Smooth muscle cell (in vitro differentiated cells): Measurements from ENCODE around the gene RALGPS1. TPM values are rescaled to one million over a fixed set of nuclear protein-coding genes. Genes with fewer than 3 reads are reported as not detected.

ENCODE experiments used
- DNase-seq: peaks from one replicate; lab custom pipeline; 2025; ENCODE audit not compliant: unreplicated experiment; lab: John Stamatoyannopoulos, UW
- H2AFZ ChIP-seq: fragments of 200-600 bp; sonication (generic); 2 replicates; pipeline ENCODE4 v1.6.0; 2016; ENCODE audit warnings: antibody characterized with exemption, low read depth, mild to moderate bottlenecking
- H3F3A ChIP-seq: fragments of 200-600 bp; sonication (generic); 2 replicates; pipeline ENCODE4 v1.6.0; 2017; ENCODE audit warnings: antibody characterized with exemption, low read depth
- H3K27ac ChIP-seq: fragments of 200-600 bp; sonication (generic); 2 replicates; pipeline ENCODE4 v1.5.1; 2016; ENCODE audit warnings: low read depth, mild to moderate bottlenecking
- H3K27me3 ChIP-seq: fragments of 200-600 bp; sonication (generic); 2 replicates; pipeline ENCODE4 v1.6.1; 2016; ENCODE audit warnings: low read depth, mild to moderate bottlenecking
- H3K36me3 ChIP-seq: fragments of 200-600 bp; sonication (generic); 2 replicates; pipeline ENCODE4 v1.5.1; 2016; ENCODE audit warnings: low read depth
- H3K4me1 ChIP-seq: fragments of 200-600 bp; sonication (generic); 2 replicates; pipeline ENCODE4 v1.5.1; 2016; ENCODE audit warnings: low read depth
- H3K4me2 ChIP-seq: fragments of 200-600 bp; sonication (generic); 2 replicates; pipeline ENCODE4 v1.6.0; 2016; ENCODE audit warnings: mild to moderate bottlenecking
- H3K4me3 ChIP-seq: fragments of 200-600 bp; sonication (generic); 2 replicates; pipeline ENCODE4 v1.5.1; 2016; ENCODE audit warnings: mild to moderate bottlenecking
- H3K79me2 ChIP-seq: fragments of 200-600 bp; sonication (generic); 2 replicates; pipeline ENCODE4 v1.6.0; 2016; ENCODE audit warnings: low read depth, mild to moderate bottlenecking
- H3K9ac ChIP-seq: fragments of 200-600 bp; sonication (generic); 2 replicates; pipeline ENCODE4 v1.6.0; 2016; ENCODE audit warnings: low read depth
- H3K9me3 ChIP-seq: fragments of 200-600 bp; sonication (generic); replicated peaks from 2 replicates; pipeline ENCODE4 v1.5.1; 2016; ENCODE audit warnings: low read depth
- H4K20me1 ChIP-seq: fragments of 200-600 bp; sonication (generic); 2 replicates; pipeline ENCODE4 v1.6.0; 2016; ENCODE audit warnings: low read depth
- CTCF ChIP-seq: fragments of 200-600 bp; sonication (generic); IDR thresholded peaks from 2 replicates; pipeline ENCODE4 v1.5.1; 2017; ENCODE audit warnings: borderline replicate concordance, mild to moderate bottlenecking, antibody characterized with exemption; ENCODE audit not compliant: insufficient read depth, poor library complexity, severe bottlenecking
- WGBS: methylation state at CpG from one replicate; pipeline ENCODE4 v1.1.7; 2016; ENCODE audit warnings: low lambda C conversion rate; 5-methylcytosine and 5-hydroxymethylcytosine counted together
- polyA plus RNA-seq: library from polyadenylated mRNA; unstranded; fragments of >200 nt; fragmentation: Nextera tagmentation; extraction: Ambion mirVana; gene quantifications from 2 replicates; pipeline ENCODE4 v1.2.1, GENCODE V29; 2016
- total RNA-seq: library from RNA; depleted of rRNA; stranded (reverse); fragments of >200 nt; gene quantifications from 2 replicates; pipeline ENCODE4 v1.2.3, GENCODE V29; 2014

Gene RALGPS1
- total and polyA plus RNA-seq, 2 experiments from 2014 or later = 2.1 to 4.0 TPM

- Histone ChIP-seq H3K79me2 (no peaks in the 10 kb centered on the region), H3K9me3 (no peaks in the 10 kb centered on the region), H2AFZ (no peak overlapping the region), H3K27me3 (no peaks in the 10 kb centered on the region), H3K36me3 (no peaks in the 10 kb centered on the region), H3K27ac (no peak overlapping the region), H3F3A (peaks cover 24% of the 10 kb centered on the region), H3K9ac (no peak overlapping the region), H3K4me1 (peaks cover 19% of the 10 kb centered on the region), H3K4me3 (no peak overlapping the region), H3K4me2 (no peak overlapping the region), H4K20me1 (no peaks in the 10 kb centered on the region)
- DNase-seq = no peak
- no peak for TF ChIP-seq CTCF
- WGBS = 95% methylated on average over 8 of the region's 8 CpGs
Observed at GRCh38 chr9:127136081-127136879, 221.7 kb downstream of the RALGPS1 start.

- H3K79me2 ChIP-seq = no peaks in the 10 kb centered on the region
- no peak overlapping the region for H2AFZ ChIP-seq
- H3K4me1 ChIP-seq = peaks cover 15% of the 10 kb centered on the region
- H3K4me2 ChIP-seq = no peak overlapping the region
- 92% methylated on average over 5 of the region's 5 CpGs for WGBS
- no peak for TF ChIP-seq CTCF
- H4K20me1 ChIP-seq = no peaks in the 10 kb centered on the region
- no peak overlapping the region for H3K27ac ChIP-seq
- no peaks in the 10 kb centered on the region for H3K27me3 ChIP-seq
- no peak for DNase-seq
- H3K9ac ChIP-seq = no peak overlapping the region
- no peak overlapping the region for H3K4me3 ChIP-seq
- H3K9me3 ChIP-seq = no peaks in the 10 kb centered on the region
- no peaks in the 10 kb centered on the region for H3K36me3 ChIP-seq
- peaks cover 17% of the 10 kb centered on the region for H3F3A ChIP-seq
Observed at GRCh38 chr9:127136880-127137639, 222.5 kb downstream of the RALGPS1 start.

- Histone ChIP-seq H3K4me2 (no peak overlapping the region), H3K9ac (no peak overlapping the region), H3K36me3 (no peaks in the 10 kb centered on the region), H3K4me1 (peaks cover 21% of the 10 kb centered on the region), H2AFZ (no peak overlapping the region), H3F3A (peaks cover 15% of the 10 kb centered on the region), H3K79me2 (no peaks in the 10 kb centered on the region), H4K20me1 (no peaks in the 10 kb centered on the region), H3K27ac (no peak overlapping the region), H3K27me3 (no peaks in the 10 kb centered on the region), H3K4me3 (no peak overlapping the region), H3K9me3 (no peaks in the 10 kb centered on the region)
- DNase-seq = no peak
- no peak for TF ChIP-seq CTCF
- 85% methylated on average over 11 of the region's 11 CpGs for WGBS
Observed at GRCh38 chr9:127137640-127138360, 223.2 kb downstream of the RALGPS1 start.
